ENCODE data around the gene TMTC2. TPM values are rescaled to one million over a fixed set of nuclear protein-coding genes. Genes with fewer than 3 reads are reported as not detected.
A peak's percentile ranks its signal among the peaks of the same experiment; 100 is the strongest.

Gene TMTC2
- total and polyA plus RNA-seq, 2 experiments from 2014 or later: 1.5 to 12.0 TPM

DNA sequence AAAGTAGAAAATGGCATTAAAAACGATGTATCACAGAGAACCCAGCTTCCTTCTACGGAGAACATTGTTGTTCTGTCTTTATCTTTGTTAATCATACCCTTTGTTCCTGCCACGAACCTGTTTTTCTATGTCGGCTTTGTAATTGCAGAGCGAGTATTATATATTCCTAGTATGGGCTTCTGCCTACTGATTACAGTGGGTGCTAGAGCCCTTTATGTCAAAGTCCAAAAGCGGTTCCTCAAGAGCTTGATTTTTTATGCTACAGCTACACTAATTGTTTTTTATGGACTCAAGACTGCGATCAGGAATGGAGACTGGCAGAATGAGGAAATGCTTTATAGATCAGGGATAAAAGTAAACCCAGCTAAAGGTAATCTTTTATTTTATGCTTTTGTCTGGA lies 209.6 kb downstream of the TMTC2 start:
- Histone ChIP-seq H2AFZ (no peak overlapping the region), H4K20me1 (ENCODE audit: insufficient read depth, poor library complexity, severe bottlenecking) (no peaks in the 10 kb centered on the region), H3K27me3 (no peaks in the 10 kb centered on the region), H3K4me2 (peak overlapping the region; percentile 57), H3K4me3 (no peak overlapping the region), H3K36me3 (replicated peaks; ENCODE audit: insufficient read depth, low read depth) (no peaks in the 10 kb centered on the region), H3K9me2 (replicated peaks; ENCODE audit: insufficient read depth) (no peaks in the 10 kb centered on the region), H3K27ac (peak overlapping the region; percentile 65), H3K4me1 (ENCODE audit: insufficient read depth) (peaks cover 8% of the 10 kb centered on the region), H3K9me3 (ENCODE audit: low read depth) (no peaks in the 10 kb centered on the region), H3K79me2 (no peaks in the 10 kb centered on the region)
- no peak for TF ChIP-seq EZH2phosphoT487 (IDR thresholded peaks at IDR 0.05; ENCODE audit: low read depth, severe bottlenecking, unreplicated experiment)
- TF ChIP-seq, protein P1, sequence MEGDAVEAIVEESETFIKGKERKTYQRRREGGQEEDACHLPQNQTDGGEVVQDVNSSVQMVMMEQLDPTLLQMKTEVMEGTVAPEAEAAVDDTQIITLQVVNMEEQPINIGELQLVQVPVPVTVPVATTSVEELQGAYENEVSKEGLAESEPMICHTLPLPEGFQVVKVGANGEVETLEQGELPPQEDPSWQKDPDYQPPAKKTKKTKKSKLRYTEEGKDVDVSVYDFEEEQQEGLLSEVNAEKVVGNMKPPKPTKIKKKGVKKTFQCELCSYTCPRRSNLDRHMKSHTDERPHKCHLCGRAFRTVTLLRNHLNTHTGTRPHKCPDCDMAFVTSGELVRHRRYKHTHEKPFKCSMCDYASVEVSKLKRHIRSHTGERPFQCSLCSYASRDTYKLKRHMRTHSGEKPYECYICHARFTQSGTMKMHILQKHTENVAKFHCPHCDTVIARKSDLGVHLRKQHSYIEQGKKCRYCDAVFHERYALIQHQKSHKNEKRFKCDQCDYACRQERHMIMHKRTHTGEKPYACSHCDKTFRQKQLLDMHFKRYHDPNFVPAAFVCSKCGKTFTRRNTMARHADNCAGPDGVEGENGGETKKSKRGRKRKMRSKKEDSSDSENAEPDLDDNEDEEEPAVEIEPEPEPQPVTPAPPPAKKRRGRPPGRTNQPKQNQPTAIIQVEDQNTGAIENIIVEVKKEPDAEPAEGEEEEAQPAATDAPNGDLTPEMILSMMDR (IDR thresholded peaks at IDR 0.05; ENCODE audit: poor library complexity): no peak
- TF ChIP-seq EZH2 (IDR thresholded peaks at IDR 0.05; ENCODE audit: borderline replicate concordance): no peak
- 65% methylated on average over 7 of the region's 7 CpGs for WGBS (ENCODE audit: low lambda C conversion rate, missing lambda C conversion rate)
- peak; percentile 10 for DNase-seq (ENCODE audit: low spot score)

DNA sequence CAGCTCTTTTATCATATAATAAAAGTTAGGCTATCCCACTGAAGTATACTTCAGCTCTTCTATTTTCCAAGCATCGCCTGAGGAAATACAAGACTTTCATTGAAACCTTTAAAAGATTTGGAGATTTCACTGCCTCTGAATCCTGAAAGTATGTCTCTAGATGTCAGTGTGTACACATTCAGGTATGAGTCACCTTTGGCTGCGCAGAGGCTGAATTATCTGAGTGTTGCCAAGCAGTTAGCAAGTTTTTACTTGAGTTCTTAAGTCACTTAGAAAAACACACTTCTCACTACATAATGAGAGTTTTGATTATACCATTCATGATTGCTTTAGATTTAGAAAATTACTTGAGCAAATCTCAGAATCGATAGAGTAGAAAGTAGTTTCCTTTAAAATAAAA lies 210.3 kb downstream of the TMTC2 start:
- Histone ChIP-seq H3K27me3 (no peaks in the 10 kb centered on the region), H3K9me2 (replicated peaks; ENCODE audit: insufficient read depth) (no peaks in the 10 kb centered on the region), H3K27ac (peak overlapping the region; percentile 65), H3K79me2 (no peaks in the 10 kb centered on the region), H3K36me3 (replicated peaks; ENCODE audit: insufficient read depth, low read depth) (no peaks in the 10 kb centered on the region), H2AFZ (no peak overlapping the region), H3K4me1 (ENCODE audit: insufficient read depth) (peaks cover 8% of the 10 kb centered on the region), H3K4me2 (peak overlapping the region; percentile 57), H3K9me3 (ENCODE audit: low read depth) (no peaks in the 10 kb centered on the region), H4K20me1 (ENCODE audit: insufficient read depth, poor library complexity, severe bottlenecking) (no peaks in the 10 kb centered on the region), H3K4me3 (no peak overlapping the region)
- TF ChIP-seq, protein P1 (IDR thresholded peaks at IDR 0.05; ENCODE audit: poor library complexity): peak; percentile 31
- no peak for TF ChIP-seq EZH2phosphoT487 (IDR thresholded peaks at IDR 0.05; ENCODE audit: low read depth, severe bottlenecking, unreplicated experiment)
- DNase-seq (ENCODE audit: low spot score): peak; percentile 71
- WGBS (ENCODE audit: low lambda C conversion rate, missing lambda C conversion rate): 50% methylated on average over 3 of the region's 3 CpGs

DNA sequence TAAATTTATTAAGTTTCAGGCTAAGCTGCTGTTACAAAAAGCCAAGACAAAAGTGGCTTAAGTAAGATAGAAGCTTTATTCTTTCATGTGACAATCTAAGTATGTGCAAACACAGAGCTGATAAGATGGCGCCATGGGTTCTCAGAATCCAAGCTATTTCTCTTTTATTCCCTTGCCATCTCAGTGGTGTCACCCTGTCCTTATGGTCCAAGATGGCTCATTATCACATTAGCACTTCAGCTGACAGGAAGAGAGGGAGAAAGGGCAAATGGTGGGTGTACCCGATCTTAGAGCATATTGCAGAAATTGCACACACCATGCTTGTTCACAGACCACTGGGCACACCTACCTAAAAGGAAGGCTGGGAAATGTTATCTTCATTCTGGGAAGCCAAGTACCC lies 211.7 kb downstream of the TMTC2 start:
- Histone ChIP-seq H3K27ac (no peak overlapping the region), H3K9me2 (replicated peaks; ENCODE audit: insufficient read depth) (no peaks in the 10 kb centered on the region), H3K27me3 (no peaks in the 10 kb centered on the region), H3K9me3 (ENCODE audit: low read depth) (no peaks in the 10 kb centered on the region), H3K4me1 (ENCODE audit: insufficient read depth) (peaks cover 8% of the 10 kb centered on the region), H4K20me1 (ENCODE audit: insufficient read depth, poor library complexity, severe bottlenecking) (no peaks in the 10 kb centered on the region), H3K4me3 (no peak overlapping the region), H3K4me2 (no peak overlapping the region), H3K79me2 (no peaks in the 10 kb centered on the region), H2AFZ (no peak overlapping the region), H3K36me3 (replicated peaks; ENCODE audit: insufficient read depth, low read depth) (no peaks in the 10 kb centered on the region)
- TF ChIP-seq, protein P1 (IDR thresholded peaks at IDR 0.05; ENCODE audit: poor library complexity): no peak
- TF ChIP-seq EZH2phosphoT487 (IDR thresholded peaks at IDR 0.05; ENCODE audit: low read depth, severe bottlenecking, unreplicated experiment) (no peak), EZH2 (IDR thresholded peaks at IDR 0.05; ENCODE audit: borderline replicate concordance) (no peak)
- WGBS (ENCODE audit: low lambda C conversion rate, missing lambda C conversion rate): 37% methylated on average over 2 of the region's 2 CpGs
- no peak for DNase-seq (ENCODE audit: low spot score)

All from hepatocyte (in vitro differentiated cells).